K562 (cell line): ENCODE data around the gene STX18. TPM values are rescaled to one million over a fixed set of nuclear protein-coding genes. Genes with fewer than 3 reads are reported as not detected.

Experiments
- ATAC-seq: fragments of 200-7000 bp; cut with Tn5 transposase; 3 replicates; pipeline ENCODE4 v1.9.1; 2020; ENCODE audit warnings: moderate library complexity
- BruUV-seq: library from RNA; stranded (reverse); fragments of 400-500 nt; replicated peaks from 2 replicates; lab custom pipeline; 2021; lab: Mats Ljungman, UMichigan
- CTCF ChIA-PET: fragments of 300-600 bp; formaldehyde crosslinking; extraction: SDS; loops from one replicate; lab custom pipeline; 2021; ENCODE audit warnings: low intra/inter-chr PET ratio; lab: Yijun Ruan, JAX
- POLR2A ChIA-PET: fragments of 300-600, 350-650 bp; sonication (Branson Sonifier 250); formaldehyde crosslinking; extraction: SDS; loops from one replicate; lab custom pipeline; 2021; ENCODE audit warnings: antibody characterized with exemption, inconsistent platforms; lab: Yijun Ruan, JAX
- DNase-seq, 4 experiments: peaks; one replicate each; pipeline versions ENCODE4 v3.0.0 to v3.0.0-alpha.2; 2011 to 2018; ENCODE audit warnings: low spot score in 3 of 4, mixed read lengths in 3 of 4; ENCODE audit errors: extremely low read depth in 1 of 4
- FAIRE-seq: peaks from 2 replicates; lab custom pipeline; 2011; peaks lifted over from hg19 to GRCh38; lab: Jason Lieb, UNC
- H2AFZ ChIP-seq: 2 replicates; pipeline ENCODE4 v1.6.0; 2011; ENCODE audit warnings: low read depth, low read length, control low read depth, inconsistent platforms
- H3K27ac ChIP-seq: fragments of 200-600 bp; 3 replicates; pipeline ENCODE4 v1.8.0; 2011; ENCODE audit warnings: low read depth, mild to moderate bottlenecking, control low read depth, inconsistent platforms, low read length, moderate library complexity, mixed read lengths; ENCODE audit errors: extremely low read depth
- H3K27me3 ChIP-seq, 2 experiments: fragments of 300-600 bp in 1 of 2; 2 replicates in 1 of 2; 3 replicates in 1 of 2; pipeline versions ENCODE4 v1.6.0 to v1.8.0; 2011; ENCODE audit warnings: inconsistent platforms in 2 of 2, low read length in 2 of 2, mild to moderate bottlenecking in 1 of 2, mixed read lengths in 1 of 2, moderate library complexity in 1 of 2; ENCODE audit not compliant: control insufficient read depth in 2 of 2, insufficient read depth in 2 of 2
- H3K36me3 ChIP-seq: fragments of 300-600 bp; 3 replicates; pipeline ENCODE4 v1.8.0; 2011; ENCODE audit warnings: mild to moderate bottlenecking, low read length, inconsistent platforms; ENCODE audit not compliant: control insufficient read depth, insufficient read depth
- H3K4me1 ChIP-seq, 2 experiments: fragments of 200-600 bp in 1 of 2; replicated peaks in 1 of 2; 2 replicates in 1 of 2; 3 replicates in 1 of 2; pipeline versions ENCODE4 v1.5.1 to v1.8.0; 2011; ENCODE audit warnings: inconsistent platforms in 2 of 2, low read length in 2 of 2, mild to moderate bottlenecking in 1 of 2, mixed read lengths in 1 of 2, moderate library complexity in 1 of 2; ENCODE audit not compliant: control insufficient read depth in 2 of 2, insufficient read depth in 2 of 2
- H3K4me2 ChIP-seq: 2 replicates; pipeline ENCODE4 v1.6.1; 2011; ENCODE audit warnings: low read length, control low read depth, inconsistent platforms, mixed read lengths; ENCODE audit not compliant: insufficient read depth
- H3K4me3 ChIP-seq: fragments of 200-600 bp; sonication (generic), shearing (Covaris generic); 2 replicates; pipeline ENCODE4 v1.5.1; 2016; ENCODE audit warnings: control low read depth, inconsistent platforms
- H3K79me2 ChIP-seq: fragments of 200-600 bp; 3 replicates; pipeline ENCODE4 v1.8.0; 2011; ENCODE audit warnings: low read length, inconsistent platforms; ENCODE audit not compliant: control insufficient read depth, insufficient read depth
- H3K9ac ChIP-seq, 2 experiments: 2 replicates each; pipeline versions ENCODE4 v1.6.0 to v1.6.1; 2011; ENCODE audit warnings: low read depth in 2 of 2, low read length in 2 of 2, control low read depth in 1 of 2, inconsistent platforms in 1 of 2, mild to moderate bottlenecking in 1 of 2, mixed read lengths in 1 of 2; ENCODE audit not compliant: insufficient read depth in 1 of 2
- H3K9me1 ChIP-seq: one replicate; pipeline ENCODE4 v1.6.0; 2011; ENCODE audit warnings: inconsistent platforms, mild to moderate bottlenecking, low read length, moderate library complexity; ENCODE audit not compliant: control insufficient read depth, insufficient read depth
- H3K9me3 ChIP-seq: replicated peaks from 2 replicates; pipeline ENCODE4 v1.5.1; 2011; ENCODE audit warnings: low read depth, low read length, inconsistent platforms; ENCODE audit not compliant: control insufficient read depth, insufficient read depth
- H4K20me1 ChIP-seq: replicated peaks from 2 replicates; pipeline ENCODE4 v1.6.1; 2011; ENCODE audit warnings: low read length, inconsistent platforms, mixed read lengths; ENCODE audit not compliant: control insufficient read depth, insufficient read depth
- CBFA2T3 ChIP-seq: fragments of 450-650 bp; IDR thresholded peaks from 2 replicates; pipeline ENCODE4 v1.6.1; 2017
- COPS2 ChIP-seq: fragments of 450-650 bp; conservative IDR thresholded peaks from 2 replicates; pipeline ENCODE4 v1.6.1; 2016; ENCODE audit warnings: mild to moderate bottlenecking, moderate library complexity
- FOXP1 ChIP-seq: sonication (generic); formaldehyde crosslinking; IDR thresholded peaks from 2 replicates; pipeline ENCODE4 v1.8.0; 2022; ENCODE audit warnings: mild to moderate bottlenecking, missing genetic modification reagents
- POLR2B ChIP-seq: fragments of 450-650 bp; IDR thresholded peaks from 2 replicates; pipeline ENCODE4 v1.6.1; 2018; ENCODE audit warnings: low read depth; ENCODE audit not compliant: partially characterized antibody
- ZNF224 ChIP-seq: sonication (generic); formaldehyde crosslinking; IDR thresholded peaks from 2 replicates; pipeline ENCODE4 v1.8.0; 2022; ENCODE audit warnings: mild to moderate bottlenecking, missing genetic modification reagents
- ZNF24 ChIP-seq: fragments of 450-650 bp; IDR thresholded peaks from 2 replicates; pipeline ENCODE4 v1.6.1; 2016
- WGBS: fragments of 100-300 bp; shearing (Covaris generic); methylation state at CpG from one replicate; pipeline ENCODE4 v1.1.6; 2016; ENCODE audit warnings: low coverage, mixed read lengths; ENCODE audit not compliant: insufficient coverage; ENCODE audit errors: missing lambda C conversion rate; 5-methylcytosine and 5-hydroxymethylcytosine counted together
- in situ Hi-C: fragments of 300-500 bp; cut with MboI; formaldehyde crosslinking; loops from 4 replicates; pipeline ENCODE4 v1.15.0; 2018; ENCODE audit warnings: inconsistent platforms, mixed read lengths
- intact Hi-C: fragments of 100-400 bp; cut with micrococcal nuclease; formaldehyde crosslinking; loops from 2 replicates; pipeline ENCODE4 v1.14.2; 2022
- polyA plus RNA-seq, 8 experiments: library from polyadenylated mRNA; depleted of rRNA in 4 of 8; stranded (reverse) in 5 of 8; unstranded in 3 of 8; fragments of >200 nt; fragmentation: Nextera tagmentation in 2 of 8; fragmentation: Illumina TruSeq in 1 of 8; extraction: Ambion mirVana in 2 of 8; extraction: Trizol in 1 of 8; gene quantifications; 2 replicates each; pipeline versions ENCODE4 v1.2.1 to v1.2.3, GENCODE V29; 2011 to 2014; ENCODE audit warnings: inconsistent platforms in 1 of 8, missing spikeins in 1 of 8
- total RNA-seq, 7 experiments: library from RNA; depleted of rRNA in 6 of 7; stranded (reverse); fragments of >200 nt in 6 of 7; fragmentation: Illumina TruSeq in 2 of 7; extraction: Trizol in 2 of 7; gene quantifications; 2 replicates each; pipeline versions ENCODE4 v1.2.1 to v1.2.3, GENCODE V29; 2011 to 2021; ENCODE audit warnings: low replicate concordance in 1 of 7
- TF ChIP-seq, protein P1 (sequence below): IDR thresholded peaks from 2 replicates; pipeline ENCODE4 v1.6.1; 2016; ENCODE audit warnings: missing genetic modification characterization, missing compliant biosample characterization
- TF ChIP-seq, protein P2 (sequence below): sonication (generic); formaldehyde crosslinking; IDR thresholded peaks from 2 replicates; pipeline ENCODE4 v1.8.1; 2023; ENCODE audit warnings: missing genetic modification reagents, mild to moderate bottlenecking, borderline replicate concordance

Gene STX18
- total and polyA plus RNA-seq, 9 of the 15 experiments (the other 6 are each of a cell fraction or from before 2014, with no cell fraction given) = 6.2 to 41.7 (median 22.7) TPM

DNA sequence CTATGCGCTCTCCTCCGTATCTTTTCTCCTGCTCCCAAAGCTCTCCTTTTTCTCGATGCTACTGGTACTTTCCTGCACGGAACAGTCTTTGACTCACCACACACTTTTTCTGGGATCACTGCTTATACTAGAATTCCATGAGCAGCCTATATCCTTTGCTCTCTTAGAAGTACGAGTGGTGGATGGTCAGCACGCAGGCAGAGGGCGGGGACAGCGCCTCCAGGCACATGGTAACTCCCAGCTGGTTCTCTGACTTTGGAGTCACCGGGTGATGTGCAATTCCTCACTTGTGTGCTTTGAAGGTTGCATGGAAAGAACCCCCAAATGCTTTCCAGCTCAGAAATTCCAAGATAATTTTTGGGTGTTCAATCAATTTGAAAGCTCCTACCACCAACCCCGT, 56.0 kb downstream of the STX18 start:
- Histone ChIP-seq H2AFZ (no peak overlapping the region), H3K27ac (no peak overlapping the region), H3K4me1 (no peaks in the 10 kb centered on the region), H4K20me1 (peaks cover 31% of the 10 kb centered on the region), H3K4me2 (no peak overlapping the region), H3K9ac (no peak overlapping the region), H3K4me3 (no peak overlapping the region), H3K79me2 (no peaks in the 10 kb centered on the region), H3K36me3 (no peaks in the 10 kb centered on the region), H3K9me1 (no peaks in the 10 kb centered on the region), H3K9me3 (no peaks in the 10 kb centered on the region), H3K27me3 (no peaks in the 10 kb centered on the region)
- in situ Hi-C loops (loop anchor here (25.0 kb wide), 1 partner anchor 1326 kb away; no protein-coding TSS in a partner anchor), intact Hi-C loops (loop anchor here (5.0 kb wide), 1 partner anchor 91 kb away; no protein-coding TSS in a partner anchor)
- ATAC-seq (no peak), DNase-seq (no peak), FAIRE-seq (no peak)
- WGBS = 76% methylated on average over 10 of the region's 10 CpGs
- POLR2A ChIA-PET = interaction anchor here (0.9 kb wide), 1 partner anchor 275 kb away, joined by 3 read pairs; no protein-coding TSS in a partner anchor
- BruUV-seq = no TSS peak
- CTCF ChIA-PET = no interaction called here
- no peak for TF ChIP-seq FOXP1 (CRISPR knock-in tag)
- no peak for TF ChIP-seq ZNF24
- TF ChIP-seq POLR2B = no peak
- TF ChIP-seq, protein P1, sequence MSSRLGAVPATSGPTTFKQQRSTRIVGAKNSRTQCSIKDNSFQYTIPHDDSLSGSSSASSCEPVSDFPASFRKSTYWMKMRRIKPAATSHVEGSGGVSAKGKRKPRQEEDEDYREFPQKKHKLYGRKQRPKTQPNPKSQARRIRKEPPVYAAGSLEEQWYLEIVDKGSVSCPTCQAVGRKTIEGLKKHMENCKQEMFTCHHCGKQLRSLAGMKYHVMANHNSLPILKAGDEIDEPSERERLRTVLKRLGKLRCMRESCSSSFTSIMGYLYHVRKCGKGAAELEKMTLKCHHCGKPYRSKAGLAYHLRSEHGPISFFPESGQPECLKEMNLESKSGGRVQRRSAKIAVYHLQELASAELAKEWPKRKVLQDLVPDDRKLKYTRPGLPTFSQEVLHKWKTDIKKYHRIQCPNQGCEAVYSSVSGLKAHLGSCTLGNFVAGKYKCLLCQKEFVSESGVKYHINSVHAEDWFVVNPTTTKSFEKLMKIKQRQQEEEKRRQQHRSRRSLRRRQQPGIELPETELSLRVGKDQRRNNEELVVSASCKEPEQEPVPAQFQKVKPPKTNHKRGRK (tag) = no peak
- no peak for TF ChIP-seq CBFA2T3
- TF ChIP-seq ZNF224 (CRISPR knock-in tag) = no peak
- TF ChIP-seq, protein P2, sequence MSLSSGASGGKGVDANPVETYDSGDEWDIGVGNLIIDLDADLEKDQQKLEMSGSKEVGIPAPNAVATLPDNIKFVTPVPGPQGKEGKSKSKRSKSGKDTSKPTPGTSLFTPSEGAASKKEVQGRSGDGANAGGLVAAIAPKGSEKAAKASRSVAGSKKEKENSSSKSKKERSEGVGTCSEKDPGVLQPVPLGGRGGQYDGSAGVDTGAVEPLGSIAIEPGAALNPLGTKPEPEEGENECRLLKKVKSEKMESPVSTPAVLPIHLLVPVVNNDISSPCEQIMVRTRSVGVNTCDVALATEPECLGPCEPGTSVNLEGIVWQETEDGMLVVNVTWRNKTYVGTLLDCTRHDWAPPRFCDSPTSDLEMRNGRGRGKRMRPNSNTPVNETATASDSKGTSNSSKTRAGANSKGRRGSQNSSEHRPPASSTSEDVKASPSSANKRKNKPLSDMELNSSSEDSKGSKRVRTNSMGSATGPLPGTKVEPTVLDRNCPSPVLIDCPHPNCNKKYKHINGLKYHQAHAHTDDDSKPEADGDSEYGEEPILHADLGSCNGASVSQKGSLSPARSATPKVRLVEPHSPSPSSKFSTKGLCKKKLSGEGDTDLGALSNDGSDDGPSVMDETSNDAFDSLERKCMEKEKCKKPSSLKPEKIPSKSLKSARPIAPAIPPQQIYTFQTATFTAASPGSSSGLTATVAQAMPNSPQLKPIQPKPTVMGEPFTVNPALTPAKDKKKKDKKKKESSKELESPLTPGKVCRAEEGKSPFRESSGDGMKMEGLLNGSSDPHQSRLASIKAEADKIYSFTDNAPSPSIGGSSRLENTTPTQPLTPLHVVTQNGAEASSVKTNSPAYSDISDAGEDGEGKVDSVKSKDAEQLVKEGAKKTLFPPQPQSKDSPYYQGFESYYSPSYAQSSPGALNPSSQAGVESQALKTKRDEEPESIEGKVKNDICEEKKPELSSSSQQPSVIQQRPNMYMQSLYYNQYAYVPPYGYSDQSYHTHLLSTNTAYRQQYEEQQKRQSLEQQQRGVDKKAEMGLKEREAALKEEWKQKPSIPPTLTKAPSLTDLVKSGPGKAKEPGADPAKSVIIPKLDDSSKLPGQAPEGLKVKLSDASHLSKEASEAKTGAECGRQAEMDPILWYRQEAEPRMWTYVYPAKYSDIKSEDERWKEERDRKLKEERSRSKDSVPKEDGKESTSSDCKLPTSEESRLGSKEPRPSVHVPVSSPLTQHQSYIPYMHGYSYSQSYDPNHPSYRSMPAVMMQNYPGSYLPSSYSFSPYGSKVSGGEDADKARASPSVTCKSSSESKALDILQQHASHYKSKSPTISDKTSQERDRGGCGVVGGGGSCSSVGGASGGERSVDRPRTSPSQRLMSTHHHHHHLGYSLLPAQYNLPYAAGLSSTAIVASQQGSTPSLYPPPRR (CRISPR knock-in tag) = no peak
- TF ChIP-seq COPS2 = no peak
